Measurements from ENCODE around the gene LAMP5. TPM values are rescaled to one million over a fixed set of nuclear protein-coding genes. Genes with fewer than 3 reads are reported as not detected.

Gene LAMP5
- polyA plus RNA-seq, 3 donors = 5.1 to 9.3 (median 7.2) TPM

GRCh38 chr20:9531581-9531980, 17.2 kb downstream of the LAMP5 start:
- DNase-seq (ENCODE audit: low read depth in 3 of 3, low spot score in 2 of 3) = no peak

GRCh38 chr20:9532069-9532838, 17.9 kb downstream of the LAMP5 start:
- DNase-seq (ENCODE audit: low read depth in 3 of 3, low spot score in 2 of 3) = no peak

GRCh38 chr20:9534025-9534424, 19.6 kb downstream of the LAMP5 start:
- DNase-seq (ENCODE audit: low read depth in 3 of 3, low spot score in 2 of 3) = no peak

- no peak for DNase-seq (ENCODE audit: low read depth in 3 of 3, low spot score in 2 of 3)
Measured at GRCh38 chr20:9535449-9535848, 21.1 kb downstream of the LAMP5 start.

GRCh38 chr20:9543214-9543613, 28.8 kb downstream of the LAMP5 start:
- DNase-seq (ENCODE audit: low read depth in 3 of 3, low spot score in 2 of 3) = no peak

- DNase-seq (ENCODE audit: low read depth in 3 of 3, low spot score in 2 of 3) = no peak
Measured at GRCh38 chr20:9550283-9550682, 35.9 kb downstream of the LAMP5 start.

GRCh38 chr20:9550871-9551270, 36.5 kb downstream of the LAMP5 start:
- no peak for DNase-seq (ENCODE audit: low read depth in 3 of 3, low spot score in 2 of 3)

GRCh38 chr20:9551808-9552550, 37.6 kb downstream of the LAMP5 start:
- DNase-seq (ENCODE audit: low read depth in 3 of 3, low spot score in 2 of 3) = no peak

GRCh38 chr20:9555781-9556180, 41.4 kb downstream of the LAMP5 start:
- DNase-seq (ENCODE audit: low read depth in 3 of 3, low spot score in 2 of 3) = no peak

GRCh38 chr20:9557411-9557810, 43.0 kb downstream of the LAMP5 start:
- no peak for DNase-seq (ENCODE audit: low read depth in 3 of 3, low spot score in 2 of 3)

GRCh38 chr20:9565910-9566550, 51.6 kb downstream of the LAMP5 start:
- DNase-seq (ENCODE audit: low read depth in 3 of 3, low spot score in 2 of 3) = no peak

- DNase-seq (ENCODE audit: low read depth in 3 of 3, low spot score in 2 of 3) = no peak
Measured at GRCh38 chr20:9566977-9567376, 52.6 kb downstream of the LAMP5 start.

- DNase-seq (ENCODE audit: low read depth in 3 of 3, low spot score in 2 of 3) = no peak
Measured at GRCh38 chr20:9570612-9571011, 56.2 kb downstream of the LAMP5 start.

- DNase-seq (ENCODE audit: low read depth in 3 of 3, low spot score in 2 of 3) = no peak
Measured at GRCh38 chr20:9571783-9572182, 57.4 kb downstream of the LAMP5 start.

- no peak for DNase-seq (ENCODE audit: low read depth in 3 of 3, low spot score in 2 of 3)
Measured at GRCh38 chr20:9572670-9573069, 58.3 kb downstream of the LAMP5 start.

GRCh38 chr20:9573335-9574151, 59.2 kb downstream of the LAMP5 start:
- DNase-seq (ENCODE audit: low read depth in 3 of 3, low spot score in 2 of 3) = peak in 2 of 3 donors; percentile 20 to 30

- no peak for DNase-seq (ENCODE audit: low read depth in 3 of 3, low spot score in 2 of 3)
Measured at GRCh38 chr20:9574181-9574580, 59.8 kb downstream of the LAMP5 start.

- DNase-seq (ENCODE audit: low read depth in 3 of 3, low spot score in 2 of 3) = no peak
Measured at GRCh38 chr20:9574776-9575175, 60.4 kb downstream of the LAMP5 start.

GRCh38 chr20:9575836-9576235, 61.4 kb downstream of the LAMP5 start:
- no peak for DNase-seq (ENCODE audit: low read depth in 3 of 3, low spot score in 2 of 3)

GRCh38 chr20:9576695-9577094, 62.3 kb downstream of the LAMP5 start:
- no peak for DNase-seq (ENCODE audit: low read depth in 3 of 3, low spot score in 2 of 3)

GRCh38 chr20:9577397-9577796, 63.0 kb downstream of the LAMP5 start:
- DNase-seq (ENCODE audit: low read depth in 3 of 3, low spot score in 2 of 3) = no peak
